Ramos (cell line): Measurements from ENCODE around the gene VPS4A.
"Not testable (repeated sequence)": the region's sequence is repeated elsewhere in the genome, so short reads cannot be mapped to it uniquely, and the experiment has no call there.

Experiments used
- in situ Hi-C: fragments of 300-500 bp; cut with MboI; formaldehyde crosslinking; loops from one replicate; pipeline ENCODE4 v1.14.3; 2022; ENCODE audit warnings: low sequenced_read_pairs; ENCODE audit not compliant: unreplicated experiment

The VPS4A gene

DNA sequence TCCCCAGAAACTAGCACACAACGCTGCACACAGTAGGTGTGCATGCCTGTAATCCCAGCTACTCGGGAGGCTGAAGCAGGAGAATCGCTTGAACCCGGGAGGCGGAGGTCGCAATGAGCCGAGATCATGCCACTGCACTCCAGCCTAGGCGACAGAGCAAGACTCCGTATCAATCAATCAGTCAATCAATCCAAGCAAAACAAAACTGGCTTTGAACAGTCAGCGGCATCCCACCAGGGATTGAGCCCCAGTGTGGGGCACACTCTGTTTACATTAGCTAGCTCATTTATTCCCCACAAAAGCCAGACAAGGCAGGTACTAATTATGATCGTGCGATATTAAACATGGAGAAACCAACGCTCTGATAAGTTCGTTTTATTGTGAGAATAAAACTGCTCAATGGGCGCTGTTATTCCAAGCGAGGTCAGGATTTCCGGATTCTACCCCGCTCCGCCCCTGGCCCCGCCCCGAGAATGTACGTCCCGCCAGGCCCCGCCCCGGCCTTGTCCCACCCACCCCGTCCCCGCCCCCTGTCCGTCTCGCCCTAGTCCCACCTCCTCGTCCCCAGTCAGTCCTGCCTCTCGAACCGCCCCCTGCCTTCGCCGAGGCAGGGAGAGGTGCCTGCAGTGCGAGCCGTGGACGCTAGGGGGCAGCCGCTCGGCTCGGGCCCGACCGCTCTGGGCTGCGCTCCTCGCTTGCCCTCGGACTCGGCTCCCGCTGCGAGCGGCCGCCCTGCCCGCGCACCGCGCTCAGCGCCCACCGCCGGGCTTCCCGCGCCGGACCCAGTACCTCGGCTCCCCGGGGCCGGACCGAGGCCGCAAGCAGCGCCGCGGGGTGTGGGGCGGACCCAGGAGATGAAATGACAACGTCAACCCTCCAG is at the start of gene VPS4A:
TSS of gene VPS4A (plus strand) at position 698 of the 880 bp plus-strand sequence. CDS start at position 860, 162 bp downstream.
- in situ Hi-C loops = no loop called here

DNA sequence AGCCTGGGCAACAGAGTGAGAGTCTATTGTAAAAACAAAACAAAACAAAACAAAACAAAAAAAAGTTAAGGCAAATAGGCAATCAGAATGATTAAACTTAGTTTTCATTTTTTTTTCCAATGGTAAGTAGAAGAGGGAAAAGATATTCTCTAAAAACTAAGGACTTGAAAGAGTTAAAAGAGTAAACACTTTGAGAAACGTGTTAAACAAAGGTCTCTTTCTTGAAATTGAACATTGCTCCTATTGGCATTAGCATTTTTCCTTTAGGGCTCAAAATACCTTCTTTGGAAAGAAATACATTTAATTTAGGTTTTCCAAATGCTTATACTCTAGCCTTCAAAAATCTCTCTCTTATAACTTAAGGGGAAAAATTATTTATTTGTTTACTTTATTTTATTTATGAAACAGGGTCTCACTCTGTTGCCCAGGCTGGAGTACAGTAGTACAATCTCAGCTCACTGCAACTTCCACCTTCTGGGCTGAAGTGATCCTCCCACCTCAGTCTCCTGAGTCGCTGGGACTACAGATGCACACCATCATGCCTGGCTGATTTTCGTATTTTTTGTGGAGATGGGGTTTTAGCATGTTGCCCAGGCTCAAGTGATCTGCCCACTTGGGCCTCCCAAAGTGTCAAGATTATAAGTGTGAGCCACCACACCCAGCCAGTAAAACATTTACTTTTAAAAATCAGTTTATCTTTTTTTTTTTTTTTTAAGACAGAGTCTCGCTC is 44.7 kb upstream of the VPS4A start:
- in situ Hi-C loops = no loop called here

DNA sequence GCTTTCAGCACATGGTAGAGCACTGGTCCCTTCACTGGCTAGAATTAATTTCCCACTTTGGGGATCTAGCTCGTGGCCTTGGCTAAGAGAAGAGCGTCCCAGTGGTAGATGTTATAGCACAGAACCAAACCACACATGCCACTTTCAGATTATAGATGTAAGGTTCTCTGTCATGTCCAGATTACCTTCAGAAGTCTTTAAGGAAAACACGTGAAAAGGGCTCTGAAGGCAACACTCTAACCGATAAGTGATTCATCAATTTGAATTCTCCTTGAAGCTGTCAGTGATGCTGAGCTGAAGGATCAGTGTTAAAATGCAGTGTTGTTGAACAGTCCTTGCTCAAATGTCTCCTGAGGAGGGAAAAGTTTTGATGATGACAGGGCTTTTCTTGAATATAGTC is 43.5 kb upstream of the VPS4A start:
- in situ Hi-C loops = no loop called here

DNA sequence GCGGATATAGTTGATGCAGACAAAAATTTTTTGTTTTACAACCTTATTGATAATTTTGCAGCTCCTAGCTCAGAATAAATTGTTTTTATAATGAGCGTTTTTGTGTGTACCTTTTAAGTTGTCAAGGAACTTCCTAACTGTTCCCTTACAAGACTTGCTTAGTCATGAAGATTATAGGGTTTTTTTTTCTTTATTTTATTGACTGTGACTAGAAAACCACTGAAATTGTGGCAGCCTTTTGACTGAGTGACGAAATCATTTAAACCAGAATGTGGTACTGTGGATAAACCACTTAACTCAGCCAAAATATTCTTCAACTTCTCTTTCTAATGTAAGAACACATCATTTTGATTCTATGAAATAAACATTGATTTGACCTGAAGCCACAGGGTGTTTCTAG is 40.8 kb upstream of the VPS4A start:
- in situ Hi-C loops = no loop called here

DNA sequence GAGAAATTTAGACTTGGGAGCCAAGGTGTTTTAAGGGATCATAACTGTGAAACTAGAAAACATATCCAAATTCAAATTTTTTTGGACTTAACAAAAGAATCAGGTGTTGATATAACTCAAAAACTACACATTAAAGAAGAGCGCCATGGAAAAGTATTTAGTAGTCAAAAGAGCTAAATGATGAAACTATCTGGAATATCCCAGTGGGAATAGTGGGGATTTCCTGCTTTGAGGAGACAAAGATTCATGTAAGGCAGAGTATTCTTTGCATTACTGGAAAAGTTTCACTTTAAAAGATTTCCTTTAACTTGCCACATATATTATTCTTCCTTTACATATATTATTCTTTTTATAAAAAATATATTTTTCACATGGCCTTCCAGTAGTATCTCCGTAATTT is 40.3 kb upstream of the VPS4A start:
- in situ Hi-C loops = no loop called here

DNA sequence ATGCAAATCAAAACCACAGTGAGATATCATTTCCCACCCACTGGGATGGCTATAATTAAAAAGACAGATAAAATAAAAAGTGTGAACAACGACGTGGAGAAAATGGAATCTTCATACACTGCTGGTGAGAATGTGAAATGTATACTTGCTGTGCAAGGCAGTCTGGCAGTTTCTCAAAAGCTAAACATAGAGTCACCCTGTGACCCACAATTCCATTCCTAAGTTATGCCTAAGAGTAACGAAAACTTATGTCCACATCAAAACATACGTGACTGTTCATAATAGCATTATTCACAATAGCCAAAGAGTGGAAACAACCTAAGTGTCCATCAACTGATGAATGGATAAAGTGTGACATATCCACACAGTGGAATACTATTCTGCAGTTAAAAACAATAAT is 38.1 kb upstream of the VPS4A start:
- in situ Hi-C loops = no loop called here

DNA sequence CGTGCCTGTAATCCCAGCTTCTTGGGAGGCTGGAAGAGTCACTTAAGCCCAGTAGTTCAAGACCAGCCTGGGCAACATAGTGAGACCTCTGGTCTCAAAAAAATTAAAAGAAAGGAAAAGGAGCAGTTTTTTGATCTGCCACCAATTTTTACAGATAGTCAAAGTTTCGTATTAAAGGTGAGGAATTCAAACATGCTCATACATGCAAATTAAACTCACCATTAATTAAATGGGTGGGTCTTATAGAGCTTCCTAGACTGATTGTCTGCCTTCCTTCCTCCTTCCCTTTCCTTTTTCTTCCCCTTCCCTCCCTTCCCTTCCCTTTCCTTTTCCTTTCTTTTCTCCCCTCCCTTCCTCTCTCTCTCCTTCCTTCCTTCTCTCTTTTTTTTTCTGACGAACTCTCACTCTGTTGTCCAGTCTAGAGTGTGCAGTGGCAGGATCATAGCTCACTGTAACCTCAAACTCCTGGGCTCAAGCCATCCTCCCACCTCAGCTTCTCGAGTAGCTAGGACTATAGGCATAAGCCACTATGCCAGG is 36.4 kb upstream of the VPS4A start:
- in situ Hi-C loops = no loop called here

DNA sequence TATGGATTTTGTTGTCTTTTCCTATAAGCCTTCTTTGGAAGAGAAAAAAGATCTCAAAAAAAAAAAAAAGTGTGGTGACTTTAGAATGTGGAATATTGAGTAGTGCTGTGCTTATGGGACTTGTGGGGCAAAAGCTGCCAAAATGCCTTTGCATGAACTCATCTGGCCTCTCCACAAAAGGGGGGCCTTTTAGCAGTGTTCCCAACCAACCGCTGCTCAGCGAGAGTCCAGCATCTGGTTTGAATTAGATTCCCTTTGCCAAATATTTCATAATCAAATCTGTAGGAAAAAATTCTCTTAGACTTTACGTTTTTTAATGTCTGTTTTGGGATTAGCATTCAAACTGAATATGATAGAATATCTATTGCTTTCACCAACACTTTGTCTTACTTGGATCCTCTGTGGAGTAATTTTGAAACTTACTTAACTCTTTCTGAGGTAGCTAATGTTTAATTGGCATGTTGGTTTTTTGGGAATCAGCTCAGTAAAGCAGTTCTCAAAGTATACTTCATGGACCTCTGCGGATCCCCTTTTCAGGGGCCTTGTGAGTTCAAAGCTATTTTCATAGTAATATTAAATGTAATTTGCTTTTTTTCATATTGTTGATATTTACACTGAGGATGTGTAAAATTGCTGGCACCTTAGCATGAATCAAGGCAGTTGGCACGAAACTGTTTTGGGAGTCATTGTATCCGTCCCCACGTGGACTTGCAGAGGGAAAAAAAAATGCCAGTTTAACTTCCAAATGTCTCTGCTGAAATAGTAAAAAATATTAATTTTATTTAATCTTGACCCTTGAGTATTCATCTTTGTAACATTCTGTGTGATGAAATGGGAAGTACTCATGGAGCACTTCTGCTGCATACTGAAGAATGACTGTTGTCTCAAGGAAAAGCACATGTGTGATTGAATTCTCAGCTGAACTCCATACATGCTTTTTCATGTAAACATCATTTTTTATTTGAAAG is 34.7 kb upstream of the VPS4A start:
- in situ Hi-C loops = no loop called here

DNA sequence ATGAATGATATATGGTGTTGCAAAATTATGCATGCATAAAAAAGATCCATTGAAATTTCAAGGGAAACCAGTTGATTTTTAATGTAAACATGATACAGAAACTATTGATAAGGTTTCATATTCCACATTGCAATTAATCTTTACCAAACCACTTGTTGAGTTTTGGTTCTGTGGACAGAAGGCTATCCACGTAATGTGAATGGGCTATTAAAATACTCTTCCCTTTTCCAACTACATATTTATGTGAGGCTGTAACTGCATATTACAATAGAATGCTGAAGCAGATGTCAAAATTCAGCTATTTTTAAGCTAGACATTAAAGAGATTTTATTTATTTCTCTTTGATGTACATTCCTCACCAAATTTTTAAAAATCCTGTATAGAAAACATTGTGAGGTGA is 33.7 kb upstream of the VPS4A start:
- in situ Hi-C loops = no loop called here

DNA sequence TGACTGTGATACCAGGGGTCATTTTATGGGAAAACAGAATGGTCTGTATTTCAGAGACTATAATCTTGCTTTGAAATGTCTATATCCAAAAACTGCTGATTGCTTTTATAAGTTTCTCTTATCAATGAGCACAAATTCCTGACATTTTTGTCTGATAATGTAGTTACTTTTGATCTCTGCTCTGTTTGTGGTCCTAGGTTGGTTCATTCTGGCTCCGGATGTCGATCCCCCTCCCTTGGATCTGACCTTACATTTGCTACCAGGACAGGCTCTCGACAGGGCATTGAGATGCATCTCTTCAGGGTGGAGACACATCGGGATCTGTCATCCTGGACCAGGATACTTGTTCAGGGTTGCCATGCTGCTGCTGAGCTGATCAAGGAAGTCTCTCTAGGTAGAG is 27.3 kb upstream of the VPS4A start:
- in situ Hi-C loops = no loop called here

DNA sequence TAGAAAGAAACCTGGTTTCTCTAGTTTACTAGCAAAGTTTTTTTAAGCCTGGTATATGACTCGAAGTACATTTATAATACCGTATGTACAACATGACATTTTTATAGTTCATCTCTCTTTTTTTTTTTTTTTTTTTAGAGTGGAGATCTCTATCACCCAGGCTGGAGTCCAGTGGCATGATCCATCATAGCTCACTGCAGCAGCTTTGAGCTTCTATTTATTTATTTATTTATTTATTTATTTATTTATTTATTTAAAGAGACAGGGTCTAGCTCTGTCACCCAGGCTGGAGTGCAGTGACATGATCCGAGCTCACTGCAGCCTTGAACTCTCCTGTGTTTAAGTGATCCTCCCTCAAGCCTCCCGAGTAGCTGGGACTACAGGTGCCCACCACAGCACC is 25.9 kb upstream of the VPS4A start:
- in situ Hi-C loops = loop anchor here (5.0 kb wide), 1 partner anchor 133 kb away; no protein-coding TSS in a partner anchor

DNA sequence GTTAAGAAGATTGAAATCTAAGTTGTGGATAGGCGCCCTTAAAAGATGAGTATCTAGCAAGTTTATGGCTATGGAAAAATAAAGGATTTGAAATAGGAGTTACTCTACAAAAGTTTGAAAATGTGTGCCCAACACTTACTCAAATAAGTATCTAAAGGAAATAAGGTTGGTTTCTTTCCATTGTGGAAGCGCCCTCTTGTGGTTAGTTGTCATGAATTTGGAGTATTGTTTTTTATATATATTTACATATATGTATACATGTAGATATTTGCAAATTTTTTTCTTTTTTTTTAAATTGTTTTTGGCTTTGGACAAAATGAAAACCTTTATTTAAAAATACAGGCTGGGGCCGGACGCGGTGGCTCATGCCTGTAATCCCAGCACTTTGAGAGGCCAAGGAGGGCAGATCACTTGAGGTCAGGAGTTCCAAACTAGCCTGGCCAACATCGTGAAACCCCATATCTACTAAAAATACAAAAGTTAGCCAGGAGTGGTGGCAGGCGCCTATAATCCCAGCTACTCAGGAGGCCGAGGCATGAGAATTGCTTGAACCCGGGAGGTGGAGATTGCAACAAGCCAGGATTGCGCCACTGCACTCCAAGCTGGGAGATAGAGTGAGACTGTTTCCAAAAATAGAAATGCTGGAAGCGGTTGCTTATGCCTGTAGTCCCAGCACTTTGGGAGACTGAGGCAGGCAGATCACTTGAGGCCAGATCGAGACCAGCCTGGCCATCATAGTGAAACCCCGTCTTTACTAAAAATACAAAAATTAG is 24.0 kb upstream of the VPS4A start:
- in situ Hi-C loops = loop anchor here (5.0 kb wide), 1 partner anchor 135 kb away; no protein-coding TSS in a partner anchor

DNA sequence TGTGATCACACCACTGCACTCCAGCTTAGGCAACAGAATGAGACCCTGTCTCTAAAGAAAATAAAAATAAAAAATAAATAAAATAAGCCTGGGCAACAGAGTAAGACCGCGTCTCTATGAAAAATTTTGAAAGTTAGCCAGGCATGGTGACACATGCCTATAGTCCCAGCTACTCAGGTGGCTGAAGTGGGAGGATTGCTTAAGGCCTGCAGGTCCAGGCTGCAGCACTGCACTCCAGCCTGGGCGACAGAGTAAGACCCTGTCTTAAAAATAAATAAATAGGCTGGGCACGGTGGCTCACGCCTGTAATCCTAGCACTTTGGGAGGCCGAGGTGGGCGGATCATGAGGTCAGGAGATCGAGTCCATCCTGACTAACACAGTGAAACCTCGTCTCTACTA is 19.5 kb upstream of the VPS4A start:
- in situ Hi-C loops = not testable (repeated sequence)

DNA sequence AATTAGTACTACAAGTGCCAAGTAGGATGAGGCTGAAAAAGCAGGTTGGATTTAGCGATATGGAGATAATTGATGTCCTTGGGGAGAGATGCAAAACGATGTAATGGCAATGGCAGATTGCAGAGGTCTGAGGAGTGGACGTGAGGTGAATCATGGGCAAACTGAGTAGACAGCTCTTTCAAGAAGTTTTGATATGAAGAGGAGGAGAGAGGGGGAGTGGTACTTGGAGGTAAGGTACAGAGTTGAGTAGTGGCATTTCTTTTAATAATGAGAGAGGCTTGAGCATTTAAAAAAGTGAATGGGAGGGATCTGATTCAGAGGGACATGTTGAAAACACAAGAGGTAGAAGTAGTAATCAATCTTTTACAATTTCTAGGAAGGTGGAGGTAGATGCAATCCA is 17.7 kb upstream of the VPS4A start:
- in situ Hi-C loops = no loop called here

DNA sequence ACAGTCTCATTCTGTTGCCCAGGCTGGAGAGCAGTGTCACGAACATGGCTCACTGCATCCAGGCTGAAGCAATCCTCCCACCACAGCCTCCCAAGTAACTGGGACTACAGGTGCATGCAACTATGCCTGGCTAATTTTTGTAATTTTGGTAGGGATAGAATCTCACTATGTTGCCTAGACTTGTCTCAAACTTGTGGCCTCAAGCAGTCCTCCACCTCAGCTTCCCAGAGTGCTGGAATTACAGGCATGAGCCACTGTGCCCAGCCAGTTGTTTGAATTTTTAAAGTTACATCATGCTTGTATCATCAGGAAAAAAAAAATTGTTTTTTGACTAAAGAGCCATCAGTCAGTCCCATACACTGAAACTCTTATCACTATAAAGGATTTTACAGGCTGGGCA is 17.1 kb upstream of the VPS4A start:
- in situ Hi-C loops = no loop called here

DNA sequence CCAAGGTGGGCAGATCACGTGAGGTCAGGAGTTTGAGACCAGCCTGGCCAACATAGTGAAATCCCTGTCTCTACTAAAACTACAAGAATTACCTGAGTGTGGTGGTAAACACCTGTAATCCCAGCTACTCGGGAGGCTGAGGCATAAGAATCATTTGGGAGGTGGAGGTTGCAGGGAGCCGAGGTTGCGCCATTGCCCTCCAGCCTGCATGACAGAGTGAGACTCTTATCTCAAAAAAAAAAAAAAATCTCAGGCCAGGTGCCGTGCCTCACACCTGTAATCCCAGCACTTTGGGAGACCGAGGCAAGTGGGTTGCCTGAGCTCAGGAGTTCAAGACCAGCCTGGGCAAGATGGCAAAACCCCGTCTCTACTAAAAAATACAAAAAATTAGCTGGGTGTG is 14.4 kb upstream of the VPS4A start:
- in situ Hi-C loops = not testable (repeated sequence)

DNA sequence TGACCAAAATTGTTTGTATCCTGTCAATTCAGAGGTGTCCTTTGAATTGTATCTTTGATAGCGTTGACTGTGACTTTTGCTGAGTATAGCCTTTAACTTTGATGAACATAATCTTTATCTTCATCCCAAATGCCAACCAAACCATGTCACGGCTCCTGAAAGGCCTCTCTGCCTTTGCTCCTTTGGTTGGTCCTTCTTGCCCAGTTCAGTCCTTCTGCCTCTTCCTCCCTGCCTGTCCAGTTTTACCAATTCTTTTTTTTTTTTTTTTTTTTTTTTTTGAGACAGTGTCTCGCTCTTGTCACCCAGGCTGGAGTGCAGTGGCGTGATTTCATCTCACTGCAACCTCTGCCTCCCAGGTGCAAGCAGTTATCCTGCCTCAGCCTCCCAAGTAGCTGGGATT is 12.9 kb upstream of the VPS4A start:
- in situ Hi-C loops = no loop called here

DNA sequence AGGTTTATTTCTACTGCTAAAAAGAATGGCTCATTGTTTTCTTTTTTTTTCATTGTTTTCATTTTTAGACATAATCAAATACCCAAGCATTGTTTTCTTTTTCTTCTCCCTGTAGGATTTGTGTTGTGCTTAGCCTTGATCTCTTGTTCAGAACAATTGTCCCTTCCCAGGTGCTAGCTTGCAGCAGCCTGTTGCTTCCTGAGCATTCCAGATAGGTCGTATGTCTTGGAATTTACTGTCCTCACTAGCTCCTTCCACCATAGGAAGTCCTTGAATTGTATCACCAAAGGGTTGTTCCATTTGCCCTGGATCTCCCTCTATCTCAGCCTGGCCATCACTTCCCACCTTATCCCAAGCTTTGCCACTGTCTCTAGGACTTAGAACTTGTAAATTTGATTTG is 10.0 kb upstream of the VPS4A start:
- in situ Hi-C loops = no loop called here

DNA sequence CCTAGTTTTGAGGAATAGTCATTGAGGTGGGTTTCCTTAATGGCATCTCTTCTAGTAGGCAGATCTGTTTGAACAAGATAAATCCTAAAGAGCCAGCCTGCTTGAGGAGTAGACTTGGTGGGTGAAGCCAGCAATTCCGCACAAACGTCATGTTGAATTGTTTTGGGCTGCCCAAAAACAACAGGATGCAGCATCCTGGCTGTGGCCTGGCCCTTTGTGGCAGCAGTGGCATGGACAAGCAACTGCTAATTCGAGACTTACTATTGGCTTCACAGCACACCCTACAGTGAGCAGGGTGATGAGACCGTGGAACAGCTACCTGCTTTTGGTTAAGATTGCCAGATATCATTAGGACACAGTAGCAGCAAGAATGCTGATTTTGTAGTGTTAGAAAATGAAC is 9.3 kb upstream of the VPS4A start:
- in situ Hi-C loops = no loop called here
